HL-60 (cell line): ENCODE results near the gene ADPRH.

Experiments used
- DNase-seq, 2 experiments: peaks; one replicate each; pipeline ENCODE4 v3.0.0-alpha.2; 2010 to 2020; ENCODE audit warnings: low read depth in 1 of 2, low spot score in 1 of 2
- H3K27ac ChIP-seq: fragments of 250-450 bp; sonication (Bioruptor Pico); replicated peaks from 2 replicates; pipeline ENCODE4 v1.5.1; 2020; ENCODE audit warnings: mild to moderate bottlenecking, moderate library complexity
- H3K27me3 ChIP-seq: fragments of 250-450 bp; sonication (Bioruptor Pico); 2 replicates; pipeline ENCODE4 v1.5.1; 2021; ENCODE audit warnings: mild to moderate bottlenecking, moderate library complexity; ENCODE audit not compliant: insufficient read depth, poor library complexity, severe bottlenecking
- H3K4me3 ChIP-seq: replicated peaks from 2 replicates; pipeline ENCODE4 v1.5.1; 2011; ENCODE audit warnings: mild to moderate bottlenecking, control low read depth, low read length; ENCODE audit not compliant: insufficient read depth
- CTCF ChIP-seq: IDR thresholded peaks from one replicate; pipeline ENCODE4 v1.5.1; 2011; ENCODE audit warnings: low read length, control low read depth, inconsistent platforms; ENCODE audit not compliant: insufficient read depth
- GABPA ChIP-seq: IDR thresholded peaks from 2 replicates; pipeline ENCODE4 v1.6.1; 2012; ENCODE audit warnings: low read depth
- POLR2AphosphoS5 ChIP-seq: IDR thresholded peaks from 2 replicates; pipeline ENCODE4 v1.6.1; 2012; ENCODE audit warnings: low read depth
- REST ChIP-seq: IDR thresholded peaks from 2 replicates; pipeline ENCODE4 v1.6.1; 2012; ENCODE audit warnings: low read depth; ENCODE audit not compliant: insufficient replicate concordance
- SPI1 ChIP-seq: IDR thresholded peaks from 2 replicates; pipeline ENCODE4 v1.6.1; 2012; ENCODE audit warnings: low read depth, mild to moderate bottlenecking, borderline replicate concordance

Gene ADPRH

GRCh38 chr3:119543147-119543546 lies 36.1 kb upstream of the ADPRH start:
- H3K27me3 ChIP-seq = no peaks in the 10 kb centered on the region
- no peak for DNase-seq
- no peak overlapping the region for H3K27ac ChIP-seq
- no peak overlapping the region for H3K4me3 ChIP-seq
- TF ChIP-seq CTCF = no peak
- TF ChIP-seq POLR2AphosphoS5 = no peak
- TF ChIP-seq SPI1 = no peak
- no peak for TF ChIP-seq GABPA
- TF ChIP-seq REST = no peak

- Histone ChIP-seq H3K27ac (no peak overlapping the region), H3K4me3 (no peak overlapping the region), H3K27me3 (no peaks in the 10 kb centered on the region)
- TF ChIP-seq CTCF = no peak
- no peak for TF ChIP-seq SPI1
- no peak for TF ChIP-seq GABPA
- TF ChIP-seq POLR2AphosphoS5 = no peak
- TF ChIP-seq REST = no peak
- no peak for DNase-seq
These were observed 32.1 kb upstream of the ADPRH start for GRCh38 chr3:119547227-119547626.

GRCh38 chr3:119548341-119548740 lies 31.0 kb upstream of the ADPRH start:
- Histone ChIP-seq H3K4me3 (no peak overlapping the region), H3K27me3 (no peaks in the 10 kb centered on the region), H3K27ac (no peak overlapping the region)
- DNase-seq = no peak
- TF ChIP-seq GABPA (no peak), POLR2AphosphoS5 (no peak), SPI1 (no peak), REST (no peak), CTCF (no peak)
